GM23338 (cell line): ENCODE data around the gene SEC11C. TPM values are rescaled to one million over a fixed set of nuclear protein-coding genes. Genes with fewer than 3 reads are reported as not detected.

Source experiments
- ATAC-seq: fragments of 200-7000 bp; cut with Tn5 transposase; 3 replicates; pipeline ENCODE4 v1.9.1; 2020
- DNase-seq: peaks from one replicate; pipeline ENCODE4 v3.0.0-alpha.2; 2015; ENCODE audit warnings: low spot score
- H2AFZ ChIP-seq: fragments of 200-600 bp; sonication (generic); 2 replicates; pipeline ENCODE4 v1.8.0; 2016; ENCODE audit warnings: antibody characterized with exemption, mild to moderate bottlenecking, moderate library complexity
- H3F3A ChIP-seq: fragments of 200-600 bp; sonication (generic); replicated peaks from 2 replicates; pipeline ENCODE4 v1.8.0; 2017; ENCODE audit warnings: antibody characterized with exemption, mixed run types, low read depth
- H3K27ac ChIP-seq: fragments of 200-600 bp; sonication (generic); 2 replicates; pipeline ENCODE4 v1.6.1; 2016; ENCODE audit warnings: low read depth
- H3K27me3 ChIP-seq: fragments of 200-600 bp; sonication (generic); 2 replicates; pipeline ENCODE4 v1.8.0; 2016; ENCODE audit warnings: mild to moderate bottlenecking, mixed run types, moderate library complexity; ENCODE audit not compliant: insufficient read depth
- H3K36me3 ChIP-seq: fragments of 200-600 bp; sonication (generic); 2 replicates; pipeline ENCODE4 v1.8.0; 2016; ENCODE audit warnings: mild to moderate bottlenecking; ENCODE audit not compliant: insufficient read depth
- H3K4me1 ChIP-seq: fragments of 200-600 bp; sonication (generic); 2 replicates; pipeline ENCODE4 v1.8.0; 2016; ENCODE audit warnings: mild to moderate bottlenecking, moderate library complexity; ENCODE audit not compliant: insufficient read depth
- H3K4me2 ChIP-seq: fragments of 200-600 bp; sonication (generic); 2 replicates; pipeline ENCODE4 v1.7.1; 2017; ENCODE audit warnings: mixed run types
- H3K4me3 ChIP-seq: fragments of 200-600 bp; sonication (generic); 2 replicates; pipeline ENCODE4 v1.6.1; 2016; ENCODE audit warnings: mixed run types
- H3K79me2 ChIP-seq: fragments of 200-600 bp; sonication (generic); replicated peaks from 2 replicates; pipeline ENCODE4 v1.8.0; 2017; ENCODE audit warnings: mild to moderate bottlenecking; ENCODE audit not compliant: insufficient read depth
- H3K9me2 ChIP-seq: fragments of 200-600 bp; sonication (generic); 2 replicates; pipeline ENCODE4 v1.8.0; 2017; ENCODE audit not compliant: insufficient read depth
- H4K20me1 ChIP-seq: fragments of 200-600 bp; sonication (generic); replicated peaks from 2 replicates; pipeline ENCODE4 v1.8.0; 2017; ENCODE audit warnings: mild to moderate bottlenecking; ENCODE audit not compliant: insufficient read depth
- H3K27ac Mint-ChIP-seq: 2 replicates; pipeline ENCODE4 v1.8.0; 2020; ENCODE audit warnings: inconsistent platforms, mild to moderate bottlenecking, moderate library complexity, mixed read lengths
- H3K27me3 Mint-ChIP-seq: 3 replicates; pipeline ENCODE4 v1.8.0; 2022; ENCODE audit warnings: low read depth, mild to moderate bottlenecking, moderate library complexity, mixed read lengths, inconsistent platforms; ENCODE audit not compliant: insufficient read depth, poor library complexity
- H3K36me3 Mint-ChIP-seq: 3 replicates; pipeline ENCODE4 v1.8.0; 2021; ENCODE audit warnings: low read depth, mild to moderate bottlenecking, inconsistent platforms, moderate library complexity, mixed read lengths
- H3K4me1 Mint-ChIP-seq: 3 replicates; pipeline ENCODE4 v1.8.0; 2020; ENCODE audit warnings: mild to moderate bottlenecking, inconsistent platforms, mixed read lengths
- H3K4me3 Mint-ChIP-seq: 3 replicates; pipeline ENCODE4 v1.8.0; 2021; ENCODE audit warnings: moderate library complexity, mild to moderate bottlenecking, inconsistent platforms, mixed read lengths
- H3K9me3 Mint-ChIP-seq: 3 replicates; pipeline ENCODE4 v1.8.0; 2020; ENCODE audit warnings: moderate library complexity, mild to moderate bottlenecking, inconsistent platforms, mixed read lengths
- CREB1 ChIP-seq: fragments of 250-450 bp; sonication (Bioruptor Pico); IDR thresholded peaks from 2 replicates; pipeline ENCODE4 v1.5.0; 2020; ENCODE audit warnings: low read depth, mild to moderate bottlenecking, moderate library complexity
- CTCF ChIP-seq, 2 experiments: fragments of 200-600 bp in 1 of 2; sonication (generic) in 1 of 2; conservative IDR thresholded peaks; 2 replicates each; pipeline versions ENCODE4 v1.5.1 to v1.6.1; 2016 to 2017; ENCODE audit warnings: antibody characterized with exemption in 2 of 2, low read depth in 2 of 2, mild to moderate bottlenecking in 2 of 2, moderate library complexity in 1 of 2
- ETS1 ChIP-seq: IDR thresholded peaks from 2 replicates; pipeline ENCODE4 v1.6.1; 2016; ENCODE audit warnings: antibody characterized with exemption
- EZH2 ChIP-seq: fragments of 200-600 bp; sonication (generic); IDR thresholded peaks from one replicate; pipeline ENCODE4 v1.8.0; 2017; ENCODE audit warnings: antibody characterized with exemption, mild to moderate bottlenecking, low read depth; ENCODE audit not compliant: unreplicated experiment
- POLR2AphosphoS5 ChIP-seq: IDR thresholded peaks from 2 replicates; pipeline ENCODE4 v1.6.1; 2016; ENCODE audit warnings: antibody characterized with exemption, low read depth
- REST ChIP-seq: IDR thresholded peaks from one replicate; pipeline ENCODE4 v1.6.1; 2018; ENCODE audit warnings: antibody characterized with exemption; ENCODE audit not compliant: unreplicated experiment
- STAT1 ChIP-seq: IDR thresholded peaks from one replicate; pipeline ENCODE4 v1.6.1; 2016; ENCODE audit warnings: antibody characterized with exemption; ENCODE audit not compliant: unreplicated experiment
- ZNF331 ChIP-seq: fragments of 250-450 bp; sonication (Bioruptor Pico); IDR thresholded peaks from 2 replicates; pipeline ENCODE4 v1.5.0; 2020; ENCODE audit warnings: low read depth, mild to moderate bottlenecking, moderate library complexity
- ZNF462 ChIP-seq: fragments of 250-450 bp; sonication (Bioruptor Pico); IDR thresholded peaks from 2 replicates; pipeline ENCODE4 v1.5.0; 2020; ENCODE audit warnings: mild to moderate bottlenecking, moderate library complexity
- polyA plus RNA-seq: library from polyadenylated mRNA; unstranded; fragments of >200 nt; fragmentation: Nextera tagmentation; extraction: Ambion mirVana; gene quantifications from 2 replicates; pipeline ENCODE4 v1.2.1, GENCODE V29; 2016
- total RNA-seq: library from RNA; depleted of rRNA; stranded (reverse); fragments of >200 nt; shearing (Covaris generic); gene quantifications from 2 replicates; pipeline ENCODE4 v1.2.3, GENCODE V29; 2014

SEC11C gene
- total and polyA plus RNA-seq, 2 experiments from 2014 or later, result 31.7 to 169 TPM

- peaks cover 9% of the 10 kb centered on the region; the same call in 2 of the 3 replicates for H3K4me1 Mint-ChIP-seq
- no peaks in the 10 kb centered on the region for H3K9me3 Mint-ChIP-seq
- Histone ChIP-seq H3K79me2 (no peaks in the 10 kb centered on the region), H4K20me1 (no peaks in the 10 kb centered on the region), H3K9me2 (no peaks in the 10 kb centered on the region), H3K27me3 (no peaks in the 10 kb centered on the region), H3K4me3 (no peak overlapping the region), H2AFZ (no peak overlapping the region), H3F3A (no peaks in the 10 kb centered on the region), H3K27ac (no peak overlapping the region), H3K4me2 (no peak overlapping the region), H3K4me1 (no peaks in the 10 kb centered on the region), H3K36me3 (no peaks in the 10 kb centered on the region)
- peak overlapping the region; percentile 33; the same call in 1 of the 2 replicates for H3K27ac Mint-ChIP-seq
- TF ChIP-seq EZH2 (no peak), STAT1 (no peak), ZNF462 (CRISPR knock-in tag) (no peak), REST (no peak), ZNF331 (CRISPR knock-in tag) (no peak), POLR2AphosphoS5 (no peak), ETS1 (no peak), CREB1 (no peak), CTCF (conservative IDR thresholded peaks at IDR 0.05; ENCODE audit: low read depth in 2 of 2) (no peak)
- no peaks in the 10 kb centered on the region for H3K36me3 Mint-ChIP-seq
- no peak overlapping the region for H3K4me3 Mint-ChIP-seq
- no peak for ATAC-seq
- H3K27me3 Mint-ChIP-seq, result no peaks in the 10 kb centered on the region
- DNase-seq, result no peak
Observed at GRCh38 chr18:59132810-59133465, 6.7 kb upstream of the SEC11C start.
